ENCODE results near the gene MEP1B. TPM values are rescaled to one million over a fixed set of nuclear protein-coding genes. Genes with fewer than 3 reads are reported as not detected.
"Not testable (repeated sequence)": the region's sequence is repeated elsewhere in the genome, so short reads cannot be mapped to it uniquely, and the experiment has no call there.

MEP1B gene
- total RNA-seq, 2 experiments from 2014 or later, result not detected

GRCh38 chr18:32176745-32177144 is 13.1 kb upstream of the MEP1B start:
- H3K9me3 Mint-ChIP-seq; H3K27ac Mint-ChIP-seq; POLR2A ChIA-PET; H3K4me3 Mint-ChIP-seq; H3K36me3 Mint-ChIP-seq (ENCODE audit: low read depth); H3K27me3 Mint-ChIP-seq; H3K4me1 Mint-ChIP-seq; DNase-seq: not testable (repeated sequence)
- CTCF ChIA-PET, result interaction anchor here (0.7 kb wide), 1 partner anchor 51 kb away, joined by 3 read pairs; no protein-coding TSS in a partner anchor

GRCh38 chr18:32177530-32177929 is 12.3 kb upstream of the MEP1B start:
- CTCF ChIA-PET, result no interaction called here

GRCh38 chr18:32183503-32183902 is 6.3 kb upstream of the MEP1B start:
- no peak for DNase-seq

More at GRCh38 chr18:32177530-32177929, 12.3 kb upstream of the MEP1B start:
- H3K4me3 Mint-ChIP-seq, result no peak overlapping the region
- H3K27me3 Mint-ChIP-seq, result no peaks in the 10 kb centered on the region
- H3K27ac Mint-ChIP-seq, result no peak overlapping the region
- H3K36me3 Mint-ChIP-seq (ENCODE audit: low read depth), result no peaks in the 10 kb centered on the region
- H3K4me1 Mint-ChIP-seq, result no peaks in the 10 kb centered on the region
- POLR2A ChIA-PET, result no interaction called here
- no peak for DNase-seq
- H3K9me3 Mint-ChIP-seq, result no peaks in the 10 kb centered on the region

DNA sequence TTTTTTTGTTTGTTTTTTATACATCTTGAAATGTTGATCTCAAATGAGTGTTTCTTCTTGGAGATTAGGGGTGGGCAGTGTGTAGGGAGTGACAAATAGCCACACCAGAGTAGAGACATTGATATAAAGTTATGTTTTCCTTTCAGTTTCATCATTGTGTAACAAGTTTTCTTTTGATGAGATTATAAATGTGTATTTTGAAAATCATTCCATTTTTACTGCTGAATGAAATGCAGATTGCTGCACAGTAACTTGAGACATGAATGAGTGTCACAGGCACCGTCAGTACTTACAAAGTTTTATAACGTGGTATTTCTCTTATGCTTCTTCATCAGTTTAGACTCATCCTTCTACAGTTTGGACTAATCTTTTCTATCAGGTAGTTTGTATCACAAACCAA is 370 bp downstream of the MEP1B start:
- Mint-ChIP-seq H3K36me3 (ENCODE audit: low read depth) (no peaks in the 10 kb centered on the region), H3K27me3 (peaks cover 8% of the 10 kb centered on the region), H3K27ac (no peak overlapping the region), H3K9me3 (peaks cover under 1% of the 10 kb centered on the region), H3K4me3 (no peak overlapping the region), H3K4me1 (no peaks in the 10 kb centered on the region)
- CTCF ChIA-PET, result interaction anchor here (0.6 to 0.7 kb wide), 2 partner anchors 76 to 207 kb away, joined by 3 to 4 read pairs; no protein-coding TSS in a partner anchor
- POLR2A ChIA-PET, result no interaction called here
- DNase-seq, result no peak

More at GRCh38 chr18:32183503-32183902, 6.3 kb upstream of the MEP1B start:
- Mint-ChIP-seq H3K27me3 (peaks cover 13% of the 10 kb centered on the region), H3K9me3 (peaks cover 7% of the 10 kb centered on the region), H3K27ac (no peak overlapping the region), H3K36me3 (ENCODE audit: low read depth) (no peaks in the 10 kb centered on the region), H3K4me3 (no peak overlapping the region), H3K4me1 (no peaks in the 10 kb centered on the region)
- POLR2A ChIA-PET, result no interaction called here
- CTCF ChIA-PET, result no interaction called here

GRCh38 chr18:32195881-32196815 is 6.3 kb downstream of the MEP1B start:
- H3K4me3 Mint-ChIP-seq, result no peak overlapping the region
- H3K36me3 Mint-ChIP-seq (ENCODE audit: low read depth), result no peaks in the 10 kb centered on the region
- no peaks in the 10 kb centered on the region for H3K4me1 Mint-ChIP-seq
- POLR2A ChIA-PET, result no interaction called here
- no peak for DNase-seq
- CTCF ChIA-PET, result interaction anchor here (1.2 kb wide), 1 partner anchor 27 kb away, joined by 3 read pairs; no protein-coding TSS in a partner anchor
- no peaks in the 10 kb centered on the region for H3K27me3 Mint-ChIP-seq
- no peaks in the 10 kb centered on the region for H3K9me3 Mint-ChIP-seq
- no peak overlapping the region for H3K27ac Mint-ChIP-seq

- ChIA-PET POLR2A (no interaction called here), CTCF (interaction anchor here (1.3 kb wide), 1 partner anchor 9 kb away, joined by 4 read pairs; no protein-coding TSS in a partner anchor)
- H3K27me3 Mint-ChIP-seq, result peaks cover 4% of the 10 kb centered on the region
- H3K27ac Mint-ChIP-seq, result no peak overlapping the region
- H3K4me1 Mint-ChIP-seq, result no peaks in the 10 kb centered on the region
- H3K9me3 Mint-ChIP-seq, result no peaks in the 10 kb centered on the region
- H3K4me3 Mint-ChIP-seq, result no peak overlapping the region
- H3K36me3 Mint-ChIP-seq (ENCODE audit: low read depth), result no peaks in the 10 kb centered on the region
- DNase-seq, result no peak
Observed at GRCh38 chr18:32200766-32201165, 10.9 kb downstream of the MEP1B start.

DNA sequence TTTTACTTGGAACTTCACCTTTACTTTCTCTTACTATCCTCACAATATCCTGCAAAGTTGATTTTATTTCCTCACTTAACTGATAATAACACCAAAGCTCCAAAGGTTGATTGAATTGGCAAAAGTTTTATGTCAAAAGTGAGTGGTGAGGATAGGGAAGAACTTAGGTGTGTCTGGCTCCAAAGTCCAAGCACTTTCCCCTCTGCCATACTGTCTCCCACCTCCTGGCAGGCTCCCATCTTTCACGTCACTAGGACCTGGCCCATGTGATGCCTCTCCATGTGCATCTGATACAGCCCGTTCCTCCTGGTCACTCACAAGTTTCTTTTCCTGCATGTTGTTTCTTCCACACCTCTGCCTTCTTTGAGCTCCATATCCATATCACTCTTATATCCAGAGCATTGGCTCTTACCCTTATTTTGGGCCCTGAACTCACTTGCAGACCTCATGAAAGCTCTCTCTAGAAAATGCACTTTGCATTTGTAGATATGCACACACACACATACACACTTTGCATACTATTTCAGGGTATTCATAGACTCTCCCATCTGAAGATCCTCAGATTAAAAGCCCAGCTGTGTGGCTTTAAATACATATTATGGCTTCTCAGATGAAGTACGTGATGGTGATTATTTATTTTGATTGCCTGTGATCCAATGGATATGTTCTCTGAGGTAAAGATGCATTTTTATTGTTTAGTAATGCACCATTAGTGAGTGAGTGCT is 12.3 kb downstream of the MEP1B start:
- Mint-ChIP-seq H3K4me1 (no peaks in the 10 kb centered on the region), H3K27ac (no peak overlapping the region), H3K27me3 (peaks cover 4% of the 10 kb centered on the region), H3K4me3 (no peak overlapping the region), H3K9me3 (no peaks in the 10 kb centered on the region), H3K36me3 (ENCODE audit: low read depth) (no peaks in the 10 kb centered on the region)
- CTCF ChIA-PET, result no interaction called here
- no peak for DNase-seq
- POLR2A ChIA-PET, result no interaction called here

- CTCF ChIA-PET, result interaction anchor here (0.7 to 1.1 kb wide), 2 partner anchors 9 to 24 kb away, joined by 3 read pairs; no protein-coding TSS in a partner anchor
- no peak for DNase-seq
- H3K4me3 Mint-ChIP-seq, result no peak overlapping the region
- no peak overlapping the region for H3K27ac Mint-ChIP-seq
- peaks cover 4% of the 10 kb centered on the region for H3K27me3 Mint-ChIP-seq
- no peaks in the 10 kb centered on the region for H3K9me3 Mint-ChIP-seq
- POLR2A ChIA-PET, result interaction anchor here (0.7 kb wide), 1 partner anchor 383 kb away, joined by 3 read pairs; no protein-coding TSS in a partner anchor
- H3K36me3 Mint-ChIP-seq (ENCODE audit: low read depth), result no peaks in the 10 kb centered on the region
- no peaks in the 10 kb centered on the region for H3K4me1 Mint-ChIP-seq
Observed at GRCh38 chr18:32208023-32208422, 18.2 kb downstream of the MEP1B start.

GRCh38 chr18:32208577-32208976 is 18.7 kb downstream of the MEP1B start:
- no peak overlapping the region for H3K27ac Mint-ChIP-seq
- CTCF ChIA-PET, result interaction anchor here (0.7 to 1.1 kb wide), 2 partner anchors 10 to 23 kb away, joined by 3 read pairs; no protein-coding TSS in a partner anchor
- POLR2A ChIA-PET, result no interaction called here
- no peaks in the 10 kb centered on the region for H3K9me3 Mint-ChIP-seq
- peaks cover 4% of the 10 kb centered on the region for H3K27me3 Mint-ChIP-seq
- H3K4me1 Mint-ChIP-seq, result no peaks in the 10 kb centered on the region
- no peak overlapping the region for H3K4me3 Mint-ChIP-seq
- DNase-seq, result no peak
- H3K36me3 Mint-ChIP-seq (ENCODE audit: low read depth), result no peaks in the 10 kb centered on the region

- no peaks in the 10 kb centered on the region for H3K36me3 Mint-ChIP-seq (ENCODE audit: low read depth)
- no peaks in the 10 kb centered on the region for H3K9me3 Mint-ChIP-seq
- no peak overlapping the region for H3K27ac Mint-ChIP-seq
- no peak overlapping the region for H3K4me3 Mint-ChIP-seq
- peaks cover 4% of the 10 kb centered on the region for H3K27me3 Mint-ChIP-seq
- ChIA-PET CTCF (interaction anchor here (0.5 to 1.2 kb wide), 2 partner anchors 9 to 635 kb away, joined by 3 to 4 read pairs; no protein-coding TSS in a partner anchor), POLR2A (interaction anchor here (0.6 kb wide), 1 partner anchor 15 kb away, joined by 3 read pairs; no protein-coding TSS in a partner anchor)
- DNase-seq, result no peak
- H3K4me1 Mint-ChIP-seq, result no peaks in the 10 kb centered on the region
Observed at GRCh38 chr18:32209685-32210445, 20.0 kb downstream of the MEP1B start.

- no peaks in the 10 kb centered on the region for H3K36me3 Mint-ChIP-seq (ENCODE audit: low read depth)
- POLR2A ChIA-PET, result no interaction called here
- no peak overlapping the region for H3K4me3 Mint-ChIP-seq
Observed at GRCh38 chr18:32213693-32214092, 23.9 kb downstream of the MEP1B start.

GRCh38 chr18:32216390-32216789 is 26.6 kb downstream of the MEP1B start:
- Mint-ChIP-seq H3K27me3 (peaks cover 5% of the 10 kb centered on the region), H3K36me3 (ENCODE audit: low read depth) (no peaks in the 10 kb centered on the region), H3K4me1 (no peaks in the 10 kb centered on the region), H3K9me3 (no peaks in the 10 kb centered on the region), H3K27ac (no peak overlapping the region), H3K4me3 (no peak overlapping the region)
- DNase-seq, result no peak
- POLR2A ChIA-PET, result no interaction called here
- CTCF ChIA-PET, result no interaction called here

More at GRCh38 chr18:32213693-32214092, 23.9 kb downstream of the MEP1B start:
- CTCF ChIA-PET, result no interaction called here
- no peak for DNase-seq
- Mint-ChIP-seq H3K27me3 (peaks cover 2% of the 10 kb centered on the region), H3K4me1 (no peaks in the 10 kb centered on the region), H3K27ac (no peak overlapping the region), H3K9me3 (no peaks in the 10 kb centered on the region)

All from activated CD4-positive, alpha-beta T cell treated with anti-CD3 and anti-CD28 coated beads, Interleukin-2, amount 10 ng/mL, durations not matched to agents 7 days and 5 days (primary cell).